NCI-H187 treated with DMSO at 0.1 percent for 48 hours (cell line): ENCODE results near the gene DUSP19.
"Not testable (repeated sequence)": the region's sequence is repeated elsewhere in the genome, so short reads cannot be mapped to it uniquely, and the experiment has no call there.

Experiments
- DNase-seq: peaks from one replicate; lab custom pipeline; 2025; lab: John Stamatoyannopoulos, UW

The DUSP19 gene

GRCh38 chr2:183078464-183079138 is at the start of gene DUSP19:
DUSP19 (plus strand) TSS chr2:183078747; CDS start chr2:183078934, 187 bp downstream.
- DNase-seq, result peak; percentile 81

DNA sequence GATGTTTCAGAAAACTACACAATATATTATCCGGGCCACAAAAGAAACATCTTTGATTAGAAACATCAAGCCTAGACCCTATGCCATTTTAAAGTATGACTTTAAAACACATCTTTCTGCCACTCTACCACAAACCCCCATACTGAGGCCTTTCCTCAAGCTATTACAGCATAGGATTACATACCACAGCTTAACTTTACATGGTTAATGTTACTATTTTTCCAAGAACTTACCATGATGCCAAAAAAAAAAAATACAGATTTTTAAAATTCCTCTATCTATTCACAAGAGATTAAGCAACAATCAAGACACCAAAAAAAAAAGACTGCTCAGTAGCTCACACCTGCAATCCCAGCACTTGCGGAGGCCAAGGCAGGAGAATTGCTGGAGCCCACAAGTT is 49.3 kb upstream of the DUSP19 start:
- DNase-seq, result no peak

DNA sequence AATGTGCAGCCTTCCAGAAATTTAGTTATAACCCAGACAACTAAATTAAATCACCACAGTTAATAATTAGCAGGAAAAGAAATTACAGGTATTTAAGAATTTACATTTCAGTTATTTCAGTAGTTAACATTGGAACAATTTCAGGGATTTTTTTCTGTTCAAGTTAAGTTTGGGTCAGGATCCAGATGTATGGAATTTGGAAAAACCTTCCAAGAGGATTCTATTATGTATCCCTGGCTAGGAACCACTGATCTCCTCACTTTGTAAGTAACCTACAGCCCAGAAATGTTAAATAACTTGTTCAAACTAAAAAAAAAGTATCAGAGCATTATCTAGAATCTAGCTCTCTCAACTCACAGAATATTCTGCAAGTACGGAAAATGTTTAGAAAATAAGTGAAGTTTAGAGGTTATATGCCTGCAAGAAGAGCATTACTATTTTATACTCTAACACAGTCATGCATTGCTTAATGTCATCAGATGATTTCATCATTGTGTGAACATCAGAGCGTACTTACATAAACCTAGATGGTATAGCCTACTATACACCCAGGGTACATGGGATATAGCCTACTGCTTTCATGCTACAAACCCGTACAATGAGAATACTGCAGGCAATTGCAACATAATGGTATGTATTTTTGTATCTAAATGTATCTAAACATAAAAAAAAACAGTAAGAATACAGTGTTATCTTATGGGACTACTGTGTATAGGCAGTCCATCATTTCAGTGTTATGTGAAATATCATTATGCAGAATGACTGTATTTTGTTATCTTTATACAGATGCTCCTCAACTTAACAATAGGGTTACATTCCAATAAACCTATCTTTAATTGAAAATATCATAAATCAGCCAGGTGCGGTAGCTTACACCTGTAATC is 46.4 kb upstream of the DUSP19 start:
- no peak for DNase-seq

- DNase-seq, result no peak
Measured at GRCh38 chr2:183033951-183034350, 44.6 kb upstream of the DUSP19 start.

DNA sequence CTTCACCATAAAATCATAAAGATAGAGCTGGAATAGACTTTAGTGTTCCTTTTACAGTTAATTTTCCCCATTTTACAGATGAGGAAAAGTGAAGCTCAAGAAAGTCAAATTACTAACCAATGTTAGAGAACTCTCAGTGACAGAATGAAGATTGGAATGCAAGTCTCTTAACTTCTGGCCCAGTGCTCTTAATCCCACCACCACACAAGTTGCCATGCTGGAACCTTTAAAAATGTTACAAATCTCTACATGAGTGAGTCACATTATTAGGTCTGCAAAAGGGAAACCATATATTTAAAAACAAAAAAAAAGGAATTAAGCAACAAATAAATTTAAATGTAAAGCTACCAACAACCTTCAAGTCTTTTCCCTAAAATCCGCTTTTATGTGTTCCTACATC is 43.7 kb upstream of the DUSP19 start:
- no peak for DNase-seq

DNA sequence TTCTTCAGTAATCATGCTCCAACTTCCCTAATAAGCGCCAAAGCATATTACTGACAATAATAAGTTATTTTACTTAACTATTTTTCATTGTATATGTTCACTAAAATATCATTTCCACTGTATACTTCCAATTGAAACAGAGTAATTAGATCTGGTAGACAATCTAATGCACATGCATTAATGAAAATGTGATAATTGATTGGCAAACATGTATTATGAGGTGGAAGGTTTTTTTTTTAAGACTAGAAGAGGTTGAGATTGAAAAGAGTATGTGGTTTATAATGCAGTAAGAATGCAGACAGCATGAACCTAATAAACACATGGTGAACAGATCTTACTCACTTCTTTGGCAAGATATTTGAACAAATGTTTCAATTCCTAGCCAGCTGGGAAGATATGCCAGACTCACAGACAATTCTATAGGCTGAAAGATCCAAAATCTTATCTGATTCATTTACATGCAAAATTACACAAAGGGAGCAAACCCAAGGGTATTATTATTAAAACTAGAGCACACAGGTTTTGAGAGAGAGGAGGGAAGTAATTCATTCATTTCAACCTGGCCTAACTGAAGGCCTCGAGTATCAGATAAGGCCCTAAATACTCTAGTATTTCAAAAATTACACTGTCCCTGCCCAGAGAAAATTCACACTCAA is 43.1 kb upstream of the DUSP19 start:
- no peak for DNase-seq

DNA sequence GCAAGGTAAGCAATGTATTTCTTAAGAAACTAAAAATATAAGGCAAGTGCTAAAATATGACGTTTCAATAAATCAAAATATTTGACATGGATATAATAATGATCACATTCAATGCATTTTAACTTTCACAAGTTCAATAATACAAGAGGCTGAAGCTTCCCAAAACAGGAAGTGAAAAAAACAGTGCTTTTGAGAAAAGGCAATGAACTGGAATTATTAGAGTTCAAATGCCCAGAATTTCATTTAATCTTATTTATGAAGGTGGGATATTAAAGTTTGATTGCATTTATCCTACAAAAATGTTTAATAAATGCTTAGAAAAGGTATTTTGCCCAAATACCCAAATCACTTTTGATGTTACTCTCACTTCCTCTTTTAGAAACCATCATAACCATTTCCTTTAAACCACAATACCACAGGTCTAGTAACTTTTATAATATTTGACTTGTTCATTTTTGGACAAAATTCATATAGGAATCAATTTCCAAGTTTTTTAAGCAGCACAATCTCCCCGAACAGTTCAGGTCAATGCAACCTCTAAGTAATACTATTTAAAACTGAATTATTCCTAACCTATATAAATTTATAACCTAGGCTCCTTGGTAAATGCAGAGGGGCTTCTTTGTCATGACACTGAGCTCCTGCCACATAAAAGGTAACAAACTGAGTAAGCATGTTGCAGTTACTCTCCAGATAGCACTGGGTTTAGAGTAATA is 42.4 kb upstream of the DUSP19 start:
- no peak for DNase-seq

GRCh38 chr2:183037074-183037552 is 41.4 kb upstream of the DUSP19 start:
- DNase-seq, result no peak

- no peak for DNase-seq
Measured at GRCh38 chr2:183037553-183038340, 40.8 kb upstream of the DUSP19 start.

GRCh38 chr2:183038341-183039300 is 39.9 kb upstream of the DUSP19 start, which contains the start of gene NCKAP1:
NCKAP1 (minus strand) TSS chr2:183038457; CDS start chr2:183038099, 358 bp downstream.
- DNase-seq, result no peak

DNA sequence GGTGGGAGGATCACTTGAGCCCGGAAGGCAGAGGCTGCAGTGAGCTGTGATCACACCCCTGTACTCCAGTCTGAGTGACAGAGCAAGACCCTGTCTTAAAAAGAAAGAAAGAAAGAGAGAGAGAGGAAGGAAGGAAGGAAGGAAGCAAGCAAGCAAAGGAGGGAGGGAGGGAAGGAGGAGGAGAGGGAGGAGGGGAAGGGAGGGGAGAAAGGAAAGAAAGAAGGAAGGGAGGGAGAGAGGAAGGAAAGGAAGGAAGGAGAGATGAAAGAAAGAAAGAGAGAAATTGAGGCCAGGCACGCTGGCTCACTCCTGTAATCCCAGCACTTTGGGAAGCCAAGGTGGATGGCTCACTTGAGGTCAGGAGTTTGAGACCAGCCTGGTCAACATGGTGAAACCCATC is 37.9 kb upstream of the DUSP19 start:
- no peak for DNase-seq

GRCh38 chr2:183043580-183043979 is 35.0 kb upstream of the DUSP19 start:
- DNase-seq, result not testable (repeated sequence)

GRCh38 chr2:183047486-183048125 is 30.9 kb upstream of the DUSP19 start:
- DNase-seq, result not testable (repeated sequence)

DNA sequence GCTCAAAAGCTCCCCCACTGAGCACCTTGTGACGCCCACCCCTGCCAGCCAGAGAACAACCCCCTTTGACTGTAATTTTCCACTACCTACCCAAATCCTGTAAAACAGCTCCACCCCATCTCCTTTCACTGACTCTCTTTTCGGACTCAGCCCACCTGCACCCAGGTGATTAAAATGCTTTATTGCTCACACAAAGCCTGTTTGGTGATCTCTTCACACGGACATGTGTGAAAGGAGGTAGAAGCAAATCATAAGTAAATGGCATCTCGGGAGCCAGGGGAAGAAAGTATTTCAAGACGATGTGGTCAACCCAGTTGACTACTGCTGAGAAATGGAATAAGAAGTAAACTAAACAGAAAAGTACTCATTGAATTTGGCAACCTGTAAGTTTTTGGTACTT is 29.1 kb upstream of the DUSP19 start:
- no peak for DNase-seq

- no peak for DNase-seq
Measured at GRCh38 chr2:183057333-183057985, 21.1 kb upstream of the DUSP19 start.

DNA sequence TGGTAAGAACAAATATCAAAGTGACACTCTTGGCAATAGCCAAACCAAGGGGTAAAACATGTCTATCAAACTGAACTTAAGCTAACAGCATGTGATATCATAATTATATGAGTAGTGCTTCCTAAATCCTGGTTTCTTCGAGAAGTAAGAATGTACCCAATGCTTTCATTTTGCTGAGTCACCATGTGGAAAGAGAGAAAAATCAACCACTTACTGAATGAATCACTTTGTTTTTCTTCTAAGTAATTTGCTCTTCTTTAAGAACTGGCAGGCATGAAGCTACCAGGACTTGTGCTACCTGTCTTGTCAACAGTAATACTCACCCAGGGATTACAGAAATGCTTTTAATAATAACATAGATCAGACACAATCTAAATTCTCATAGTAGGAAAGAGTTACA is 19.0 kb upstream of the DUSP19 start:
- DNase-seq, result no peak

DNA sequence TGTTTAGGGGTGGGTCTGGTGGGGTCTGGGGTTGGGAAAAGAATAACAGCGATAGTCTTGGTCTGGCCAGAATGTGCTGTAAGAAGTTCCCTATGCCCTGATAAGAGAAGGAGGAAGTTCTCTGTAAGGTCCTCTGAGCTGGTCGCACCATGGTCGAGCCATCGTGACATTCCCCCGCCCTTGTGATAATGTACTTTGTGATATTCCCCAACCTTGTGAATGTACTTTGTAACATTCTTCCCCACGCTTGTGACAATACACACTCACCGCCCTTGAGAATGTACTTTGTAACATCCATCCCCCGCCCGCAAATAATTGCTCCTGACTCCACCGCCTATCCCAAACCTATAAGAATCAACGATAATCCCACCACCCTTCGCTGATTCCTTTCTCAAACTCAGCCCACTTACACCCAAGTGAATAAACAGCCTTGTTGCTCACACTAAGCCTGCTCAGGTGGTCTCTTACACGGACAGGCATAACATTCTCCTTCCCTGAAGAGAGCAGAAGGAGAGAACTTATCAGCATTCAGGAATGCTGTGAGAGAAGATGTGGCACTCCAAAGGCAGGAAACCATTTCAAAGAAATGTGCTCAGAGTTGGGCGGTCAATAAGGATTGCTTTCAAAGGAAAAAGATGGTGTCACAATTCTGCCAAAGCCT is 17.8 kb upstream of the DUSP19 start:
- DNase-seq, result no peak

- DNase-seq, result no peak
Measured at GRCh38 chr2:183063083-183063482, 15.5 kb upstream of the DUSP19 start.
